HCT116 (cell line): ENCODE data around the gene LY86.

Source experiments
- EZH2 ChIP-seq: fragments of 200-600 bp; sonication (generic); IDR thresholded peaks from 2 replicates; pipeline ENCODE4 v1.6.1; 2017; ENCODE audit warnings: antibody characterized with exemption, mixed run types
- EZH2phosphoT487 ChIP-seq: fragments of 200-600 bp; IDR thresholded peaks from 2 replicates; pipeline ENCODE4 v1.6.1; 2018; ENCODE audit warnings: antibody characterized with exemption, borderline replicate concordance
- JUND ChIP-seq: IDR thresholded peaks from 2 replicates; pipeline ENCODE4 v1.6.1; 2012
- POLR2A ChIP-seq: IDR thresholded peaks from 2 replicates; pipeline ENCODE4 v1.7.0; 2011; ENCODE audit warnings: borderline replicate concordance; ENCODE audit not compliant: insufficient read depth, insufficient read length; ENCODE audit errors: extremely low read depth
- POLR2AphosphoS5 ChIP-seq: IDR thresholded peaks from 2 replicates; pipeline ENCODE4 v1.6.1; 2011; ENCODE audit warnings: mild to moderate bottlenecking, low read depth, low read length, moderate library complexity
- RAD21 ChIP-seq: IDR thresholded peaks from 2 replicates; pipeline ENCODE4 v1.6.1; 2012; ENCODE audit warnings: low read depth, mild to moderate bottlenecking
- SIN3A ChIP-seq: IDR thresholded peaks from 2 replicates; pipeline ENCODE4 v1.6.1; 2012; ENCODE audit warnings: low read depth
- SP1 ChIP-seq: IDR thresholded peaks from 2 replicates; pipeline ENCODE4 v1.6.1; 2012; ENCODE audit warnings: low read depth
- SRF ChIP-seq: IDR thresholded peaks from 2 replicates; pipeline ENCODE4 v1.6.1; 2012; ENCODE audit warnings: low read depth
- TF ChIP-seq, protein P1 (sequence below), 3 experiments: fragments of 200-600 bp in 1 of 3; sonication (generic) in 1 of 3; IDR thresholded peaks in 2 of 3; conservative IDR thresholded peaks in 1 of 3; 2 replicates each; pipeline ENCODE4 v1.5.1; 2012 to 2017; ENCODE audit warnings: low read depth in 2 of 3, low read length in 2 of 3, antibody characterized with exemption in 1 of 3, borderline replicate concordance in 1 of 3, control low read depth in 1 of 3, mild to moderate bottlenecking in 1 of 3, mixed read lengths in 1 of 3, mixed run types in 1 of 3, moderate library complexity in 1 of 3; ENCODE audit not compliant: insufficient read depth in 1 of 3
- TF ChIP-seq, protein P2 (sequence below): IDR thresholded peaks from 2 replicates; pipeline ENCODE4 v1.6.1; 2012
- TF ChIP-seq, protein P3 (sequence below): IDR thresholded peaks from 2 replicates; pipeline ENCODE4 v1.6.1; 2012; ENCODE audit warnings: low read depth
- TF ChIP-seq, protein P4 (sequence below): IDR thresholded peaks from 2 replicates; pipeline ENCODE4 v1.6.1; 2012

DNA sequence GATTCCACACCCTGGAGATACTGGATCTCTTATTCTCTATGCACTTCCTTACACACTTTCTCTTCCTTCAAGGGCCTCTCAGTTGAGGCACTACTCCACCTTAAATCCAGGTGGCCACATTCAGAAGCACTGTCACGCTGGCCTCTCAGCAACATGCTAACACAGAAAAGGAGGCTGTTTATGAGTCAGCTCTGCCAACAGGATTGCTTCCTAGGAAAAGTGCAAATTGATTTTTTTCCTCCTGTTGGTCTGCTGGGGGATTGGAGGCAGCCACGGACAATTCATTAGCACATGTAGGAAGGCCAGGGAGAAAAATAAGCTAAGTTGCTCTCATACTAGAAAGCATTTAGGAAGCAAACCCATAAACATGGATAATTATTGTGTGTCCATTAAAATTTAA, 20.9 kb downstream of the LY86 start:
- TF ChIP-seq, protein P1, sequence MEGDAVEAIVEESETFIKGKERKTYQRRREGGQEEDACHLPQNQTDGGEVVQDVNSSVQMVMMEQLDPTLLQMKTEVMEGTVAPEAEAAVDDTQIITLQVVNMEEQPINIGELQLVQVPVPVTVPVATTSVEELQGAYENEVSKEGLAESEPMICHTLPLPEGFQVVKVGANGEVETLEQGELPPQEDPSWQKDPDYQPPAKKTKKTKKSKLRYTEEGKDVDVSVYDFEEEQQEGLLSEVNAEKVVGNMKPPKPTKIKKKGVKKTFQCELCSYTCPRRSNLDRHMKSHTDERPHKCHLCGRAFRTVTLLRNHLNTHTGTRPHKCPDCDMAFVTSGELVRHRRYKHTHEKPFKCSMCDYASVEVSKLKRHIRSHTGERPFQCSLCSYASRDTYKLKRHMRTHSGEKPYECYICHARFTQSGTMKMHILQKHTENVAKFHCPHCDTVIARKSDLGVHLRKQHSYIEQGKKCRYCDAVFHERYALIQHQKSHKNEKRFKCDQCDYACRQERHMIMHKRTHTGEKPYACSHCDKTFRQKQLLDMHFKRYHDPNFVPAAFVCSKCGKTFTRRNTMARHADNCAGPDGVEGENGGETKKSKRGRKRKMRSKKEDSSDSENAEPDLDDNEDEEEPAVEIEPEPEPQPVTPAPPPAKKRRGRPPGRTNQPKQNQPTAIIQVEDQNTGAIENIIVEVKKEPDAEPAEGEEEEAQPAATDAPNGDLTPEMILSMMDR (IDR thresholded peaks at IDR 0.05 in 2 of 3, conservative IDR thresholded peaks at IDR 0.05 in 1 of 3; ENCODE audit: borderline replicate concordance in 1 of 3, insufficient read depth in 1 of 3, low read depth in 2 of 3, low read length in 2 of 3), result no peak
- TF ChIP-seq, protein P2, sequence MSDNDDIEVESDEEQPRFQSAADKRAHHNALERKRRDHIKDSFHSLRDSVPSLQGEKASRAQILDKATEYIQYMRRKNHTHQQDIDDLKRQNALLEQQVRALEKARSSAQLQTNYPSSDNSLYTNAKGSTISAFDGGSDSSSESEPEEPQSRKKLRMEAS, result no peak
- no peak for TF ChIP-seq JUND
- no peak for TF ChIP-seq POLR2A
- TF ChIP-seq, protein P3, sequence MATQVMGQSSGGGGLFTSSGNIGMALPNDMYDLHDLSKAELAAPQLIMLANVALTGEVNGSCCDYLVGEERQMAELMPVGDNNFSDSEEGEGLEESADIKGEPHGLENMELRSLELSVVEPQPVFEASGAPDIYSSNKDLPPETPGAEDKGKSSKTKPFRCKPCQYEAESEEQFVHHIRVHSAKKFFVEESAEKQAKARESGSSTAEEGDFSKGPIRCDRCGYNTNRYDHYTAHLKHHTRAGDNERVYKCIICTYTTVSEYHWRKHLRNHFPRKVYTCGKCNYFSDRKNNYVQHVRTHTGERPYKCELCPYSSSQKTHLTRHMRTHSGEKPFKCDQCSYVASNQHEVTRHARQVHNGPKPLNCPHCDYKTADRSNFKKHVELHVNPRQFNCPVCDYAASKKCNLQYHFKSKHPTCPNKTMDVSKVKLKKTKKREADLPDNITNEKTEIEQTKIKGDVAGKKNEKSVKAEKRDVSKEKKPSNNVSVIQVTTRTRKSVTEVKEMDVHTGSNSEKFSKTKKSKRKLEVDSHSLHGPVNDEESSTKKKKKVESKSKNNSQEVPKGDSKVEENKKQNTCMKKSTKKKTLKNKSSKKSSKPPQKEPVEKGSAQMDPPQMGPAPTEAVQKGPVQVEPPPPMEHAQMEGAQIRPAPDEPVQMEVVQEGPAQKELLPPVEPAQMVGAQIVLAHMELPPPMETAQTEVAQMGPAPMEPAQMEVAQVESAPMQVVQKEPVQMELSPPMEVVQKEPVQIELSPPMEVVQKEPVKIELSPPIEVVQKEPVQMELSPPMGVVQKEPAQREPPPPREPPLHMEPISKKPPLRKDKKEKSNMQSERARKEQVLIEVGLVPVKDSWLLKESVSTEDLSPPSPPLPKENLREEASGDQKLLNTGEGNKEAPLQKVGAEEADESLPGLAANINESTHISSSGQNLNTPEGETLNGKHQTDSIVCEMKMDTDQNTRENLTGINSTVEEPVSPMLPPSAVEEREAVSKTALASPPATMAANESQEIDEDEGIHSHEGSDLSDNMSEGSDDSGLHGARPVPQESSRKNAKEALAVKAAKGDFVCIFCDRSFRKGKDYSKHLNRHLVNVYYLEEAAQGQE, result no peak
- TF ChIP-seq EZH2, result no peak
- TF ChIP-seq, protein P4, sequence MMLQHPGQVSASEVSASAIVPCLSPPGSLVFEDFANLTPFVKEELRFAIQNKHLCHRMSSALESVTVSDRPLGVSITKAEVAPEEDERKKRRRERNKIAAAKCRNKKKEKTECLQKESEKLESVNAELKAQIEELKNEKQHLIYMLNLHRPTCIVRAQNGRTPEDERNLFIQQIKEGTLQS, result no peak
- no peak for TF ChIP-seq SIN3A
- TF ChIP-seq POLR2AphosphoS5, result no peak
- TF ChIP-seq SRF, result no peak
- no peak for TF ChIP-seq SP1
- TF ChIP-seq EZH2phosphoT487, result no peak
- TF ChIP-seq RAD21, result no peak
